Hepatocyte (in vitro differentiated cells): Measurements from ENCODE around the gene BRS3. TPM values are rescaled to one million over a fixed set of nuclear protein-coding genes. Genes with fewer than 3 reads are reported as not detected.

Experiments used
- DNase-seq: peaks from one replicate; pipeline ENCODE4 v3.0.0-alpha.2; 2016; ENCODE audit warnings: low spot score
- H2AFZ ChIP-seq: fragments of 200-600 bp; sonication (generic); 2 replicates; pipeline ENCODE4 v1.6.0; 2016; ENCODE audit warnings: antibody characterized with exemption, mild to moderate bottlenecking
- H3K27ac ChIP-seq: fragments of 200-600 bp; sonication (generic); 2 replicates; pipeline ENCODE4 v1.5.1; 2016; ENCODE audit warnings: mild to moderate bottlenecking
- H3K27me3 ChIP-seq: fragments of 200-600 bp; sonication (generic); 2 replicates; pipeline ENCODE4 v1.6.1; 2016
- H3K36me3 ChIP-seq: fragments of 200-600 bp; sonication (generic); replicated peaks from 2 replicates; pipeline ENCODE4 v1.5.1; 2016; ENCODE audit warnings: low read depth; ENCODE audit not compliant: insufficient read depth
- H3K4me1 ChIP-seq: fragments of 200-600 bp; sonication (generic); 2 replicates; pipeline ENCODE4 v1.5.1; 2016; ENCODE audit warnings: mild to moderate bottlenecking, moderate library complexity; ENCODE audit not compliant: insufficient read depth
- H3K4me2 ChIP-seq: fragments of 200-600 bp; sonication (generic); 2 replicates; pipeline ENCODE4 v1.6.0; 2016
- H3K4me3 ChIP-seq: fragments of 200-600 bp; sonication (generic); 2 replicates; pipeline ENCODE4 v1.5.1; 2016; ENCODE audit warnings: mild to moderate bottlenecking
- H3K79me2 ChIP-seq: fragments of 200-600 bp; sonication (generic); 2 replicates; pipeline ENCODE4 v1.6.0; 2017; ENCODE audit warnings: mild to moderate bottlenecking
- H3K9me2 ChIP-seq: fragments of 200-600 bp; sonication (generic); replicated peaks from 2 replicates; pipeline ENCODE4 v1.6.0; 2017; ENCODE audit warnings: mild to moderate bottlenecking; ENCODE audit not compliant: insufficient read depth
- H3K9me3 ChIP-seq: fragments of 200-600 bp; sonication (generic); 2 replicates; pipeline ENCODE4 v1.5.1; 2016; ENCODE audit warnings: low read depth, mild to moderate bottlenecking
- H4K20me1 ChIP-seq: fragments of 200-600 bp; sonication (generic); 2 replicates; pipeline ENCODE4 v1.6.0; 2016; ENCODE audit warnings: mild to moderate bottlenecking; ENCODE audit not compliant: insufficient read depth, poor library complexity, severe bottlenecking
- EZH2 ChIP-seq: fragments of 200-600 bp; sonication (generic); IDR thresholded peaks from 2 replicates; pipeline ENCODE4 v1.6.1; 2016; ENCODE audit warnings: antibody characterized with exemption, mild to moderate bottlenecking, borderline replicate concordance
- EZH2phosphoT487 ChIP-seq: fragments of 200-600 bp; sonication (generic); IDR thresholded peaks from one replicate; pipeline ENCODE4 v1.6.1; 2018; ENCODE audit warnings: antibody characterized with exemption, mild to moderate bottlenecking, low read depth, moderate library complexity; ENCODE audit not compliant: unreplicated experiment, severe bottlenecking
- WGBS: methylation state at CpG from one replicate; pipeline ENCODE4 v1.1.6; 2016; ENCODE audit warnings: low lambda C conversion rate; ENCODE audit errors: missing lambda C conversion rate; 5-methylcytosine and 5-hydroxymethylcytosine counted together
- polyA plus RNA-seq: library from polyadenylated mRNA; unstranded; fragments of >200 nt; fragmentation: Nextera tagmentation; extraction: Ambion mirVana; gene quantifications from 2 replicates; pipeline ENCODE4 v1.2.1, GENCODE V29; 2016
- total RNA-seq: library from RNA; depleted of rRNA; stranded (reverse); fragments of >200 nt; gene quantifications from 2 replicates; pipeline ENCODE4 v1.2.3, GENCODE V29; 2014
- TF ChIP-seq, protein P1 (sequence below): fragments of 200-600 bp; sonication (generic); IDR thresholded peaks from 2 replicates; pipeline ENCODE4 v1.5.1; 2016; ENCODE audit warnings: antibody characterized with exemption, mild to moderate bottlenecking; ENCODE audit not compliant: poor library complexity

BRS3 gene
- total and polyA plus RNA-seq, 2 experiments from 2014 or later: not detected

DNA sequence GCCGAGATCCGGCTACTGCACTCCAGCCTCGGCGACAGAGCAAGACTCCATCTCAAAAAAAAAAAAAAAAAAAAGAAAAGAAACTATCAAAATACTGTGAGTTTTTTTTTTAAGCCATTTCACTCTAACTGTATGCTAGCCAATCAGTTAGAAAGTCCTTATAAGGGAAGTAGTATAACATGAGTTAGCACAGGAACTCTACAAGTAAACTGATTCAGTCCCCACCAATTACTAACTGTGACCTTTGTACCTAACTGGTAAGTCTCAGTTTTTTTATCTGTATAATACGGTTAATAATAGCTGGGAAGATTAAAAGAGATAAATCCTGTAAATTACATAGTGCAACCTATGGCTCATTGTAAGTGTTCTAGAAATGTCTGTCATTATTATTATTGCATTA, 35.1 kb upstream of the BRS3 start:
- Histone ChIP-seq H3K27me3 (no peaks in the 10 kb centered on the region), H3K27ac (no peak overlapping the region), H3K36me3 (no peaks in the 10 kb centered on the region), H3K4me1 (peaks cover 8% of the 10 kb centered on the region), H2AFZ (no peak overlapping the region), H3K9me3 (no peaks in the 10 kb centered on the region), H4K20me1 (no peaks in the 10 kb centered on the region), H3K4me2 (no peak overlapping the region), H3K4me3 (no peak overlapping the region), H3K9me2 (no peaks in the 10 kb centered on the region), H3K79me2 (no peaks in the 10 kb centered on the region)
- 88% methylated on average over 5 of the region's 5 CpGs for WGBS
- TF ChIP-seq EZH2phosphoT487: no peak
- TF ChIP-seq, protein P1, sequence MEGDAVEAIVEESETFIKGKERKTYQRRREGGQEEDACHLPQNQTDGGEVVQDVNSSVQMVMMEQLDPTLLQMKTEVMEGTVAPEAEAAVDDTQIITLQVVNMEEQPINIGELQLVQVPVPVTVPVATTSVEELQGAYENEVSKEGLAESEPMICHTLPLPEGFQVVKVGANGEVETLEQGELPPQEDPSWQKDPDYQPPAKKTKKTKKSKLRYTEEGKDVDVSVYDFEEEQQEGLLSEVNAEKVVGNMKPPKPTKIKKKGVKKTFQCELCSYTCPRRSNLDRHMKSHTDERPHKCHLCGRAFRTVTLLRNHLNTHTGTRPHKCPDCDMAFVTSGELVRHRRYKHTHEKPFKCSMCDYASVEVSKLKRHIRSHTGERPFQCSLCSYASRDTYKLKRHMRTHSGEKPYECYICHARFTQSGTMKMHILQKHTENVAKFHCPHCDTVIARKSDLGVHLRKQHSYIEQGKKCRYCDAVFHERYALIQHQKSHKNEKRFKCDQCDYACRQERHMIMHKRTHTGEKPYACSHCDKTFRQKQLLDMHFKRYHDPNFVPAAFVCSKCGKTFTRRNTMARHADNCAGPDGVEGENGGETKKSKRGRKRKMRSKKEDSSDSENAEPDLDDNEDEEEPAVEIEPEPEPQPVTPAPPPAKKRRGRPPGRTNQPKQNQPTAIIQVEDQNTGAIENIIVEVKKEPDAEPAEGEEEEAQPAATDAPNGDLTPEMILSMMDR: no peak
- no peak for TF ChIP-seq EZH2
- DNase-seq: no peak

DNA sequence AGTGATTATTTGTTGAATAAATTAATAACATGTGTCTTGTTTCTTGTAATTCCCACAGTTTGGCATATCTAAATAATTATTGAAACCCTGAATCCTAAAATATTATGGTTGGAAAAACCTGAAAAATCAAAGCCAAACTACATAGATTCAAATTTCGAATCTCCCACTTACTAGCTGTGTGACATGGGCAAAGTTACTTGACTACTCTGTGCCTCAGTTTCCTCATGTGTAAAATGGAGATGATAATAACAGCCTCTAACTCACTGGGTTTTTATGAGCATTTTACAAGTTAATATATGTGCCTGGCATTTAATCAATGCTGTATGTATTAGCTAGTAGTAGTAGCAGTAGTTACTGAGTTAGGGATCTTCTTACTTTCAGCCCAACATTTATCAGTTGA, 34.6 kb upstream of the BRS3 start:
- TF ChIP-seq EZH2: no peak
- TF ChIP-seq, protein P1: no peak
- no peak for TF ChIP-seq EZH2phosphoT487
- 77% methylated on average over 1 of the region's 1 CpG for WGBS
- no peak for DNase-seq

DNA sequence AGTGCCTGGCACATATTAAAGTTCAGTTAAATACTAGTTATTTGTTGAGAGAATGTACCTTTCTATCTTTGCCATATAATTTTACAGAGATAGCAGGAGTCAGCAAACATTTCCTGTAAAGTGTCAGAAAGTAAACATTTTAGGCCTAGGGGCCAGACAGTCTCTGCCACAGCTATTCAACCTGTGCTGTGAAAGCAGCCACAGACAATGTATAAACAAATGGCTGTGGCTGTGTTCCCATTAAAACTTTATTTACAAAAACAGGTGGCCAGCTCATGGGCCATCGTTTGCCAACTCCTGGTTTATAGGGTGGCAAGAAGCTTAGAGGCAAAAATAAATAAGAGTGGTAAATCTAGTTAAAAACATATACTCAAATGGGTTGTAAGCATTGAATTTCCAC, 34.0 kb upstream of the BRS3 start:
- no peaks in the 10 kb centered on the region for H3K36me3 ChIP-seq
- no peaks in the 10 kb centered on the region for H3K27me3 ChIP-seq
- H3K27ac ChIP-seq: no peak overlapping the region
- H3K9me2 ChIP-seq: no peaks in the 10 kb centered on the region
- TF ChIP-seq EZH2 (no peak), EZH2phosphoT487 (no peak)
- TF ChIP-seq, protein P1: no peak
- 6% methylated on average over 1 of the region's 1 CpG for WGBS
- no peaks in the 10 kb centered on the region for H3K79me2 ChIP-seq
- H3K9me3 ChIP-seq: no peaks in the 10 kb centered on the region
- H4K20me1 ChIP-seq: no peaks in the 10 kb centered on the region
- DNase-seq: no peak
- no peak overlapping the region for H3K4me2 ChIP-seq
- no peak overlapping the region for H2AFZ ChIP-seq
- H3K4me1 ChIP-seq: peaks cover 8% of the 10 kb centered on the region
- no peak overlapping the region for H3K4me3 ChIP-seq

More for the DNA sequence above, 34.6 kb upstream of the BRS3 start:
- no peak overlapping the region for H3K27ac ChIP-seq
- no peak overlapping the region for H3K4me2 ChIP-seq
- no peaks in the 10 kb centered on the region for H3K27me3 ChIP-seq
- no peaks in the 10 kb centered on the region for H3K9me3 ChIP-seq
- no peak overlapping the region for H2AFZ ChIP-seq
- H3K4me1 ChIP-seq: peaks cover 8% of the 10 kb centered on the region
- no peaks in the 10 kb centered on the region for H3K9me2 ChIP-seq
- no peaks in the 10 kb centered on the region for H3K79me2 ChIP-seq
- no peaks in the 10 kb centered on the region for H4K20me1 ChIP-seq
- H3K4me3 ChIP-seq: no peak overlapping the region
- no peaks in the 10 kb centered on the region for H3K36me3 ChIP-seq

DNA sequence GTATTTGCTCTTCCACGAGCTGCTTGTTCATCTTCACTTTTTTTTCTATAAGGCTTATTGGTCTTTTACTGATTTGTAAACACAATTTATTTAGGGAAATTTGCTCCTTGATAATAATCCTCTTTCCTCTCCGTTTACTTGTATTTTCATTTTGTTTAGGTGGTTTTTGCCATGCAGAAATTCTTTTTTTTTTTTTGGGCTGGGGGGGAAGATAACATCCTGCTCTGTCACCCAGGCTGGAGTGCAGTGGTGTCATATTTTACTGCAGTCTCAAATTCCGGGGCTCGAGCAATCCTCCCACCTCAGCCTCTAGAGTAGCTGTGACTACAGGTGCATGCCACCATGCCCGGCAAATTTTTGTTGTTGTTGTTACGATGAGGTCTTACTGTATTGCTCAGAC, 31.6 kb upstream of the BRS3 start:
- H2AFZ ChIP-seq: no peak overlapping the region
- H3K9me2 ChIP-seq: no peaks in the 10 kb centered on the region
- H4K20me1 ChIP-seq: no peaks in the 10 kb centered on the region
- no peaks in the 10 kb centered on the region for H3K9me3 ChIP-seq
- no peak overlapping the region for H3K27ac ChIP-seq
- no peaks in the 10 kb centered on the region for H3K27me3 ChIP-seq
- H3K4me2 ChIP-seq: no peak overlapping the region
- no peaks in the 10 kb centered on the region for H3K36me3 ChIP-seq
- no peak for DNase-seq
- peaks cover 8% of the 10 kb centered on the region for H3K4me1 ChIP-seq
- no peak overlapping the region for H3K4me3 ChIP-seq
- no peaks in the 10 kb centered on the region for H3K79me2 ChIP-seq
- 67% methylated on average over 6 of the region's 6 CpGs for WGBS
- TF ChIP-seq, protein P1: no peak
- TF ChIP-seq EZH2: no peak
- no peak for TF ChIP-seq EZH2phosphoT487
